MCF 10A (cell line): Measurements from ENCODE around the gene ASB15. TPM values are rescaled to one million over a fixed set of nuclear protein-coding genes. Genes with fewer than 3 reads are reported as not detected.

Experiments
- BruUV-seq: library from RNA; stranded (reverse); fragments of 400-500 nt; replicated peaks from 2 replicates; lab custom pipeline; 2021; lab: Mats Ljungman, UMichigan
- CTCF ChIA-PET: fragments of 300-600 bp; sonication (Branson Sonifier 250); formaldehyde crosslinking; extraction: SDS; loops from one replicate; lab custom pipeline; 2021; ENCODE audit warnings: antibody characterized with exemption, inconsistent platforms; lab: Yijun Ruan, JAX
- POLR2A ChIA-PET: fragments of 300-600, 350-650 bp; sonication (Branson Sonifier 250); formaldehyde crosslinking; extraction: SDS; loops from one replicate; lab custom pipeline; 2020; ENCODE audit warnings: antibody characterized with exemption, inconsistent platforms; lab: Yijun Ruan, JAX
- DNase-seq: peaks from one replicate; pipeline ENCODE4 v3.0.0-alpha.2; 2018; ENCODE audit not compliant: unreplicated experiment
- H3K27ac Mint-ChIP-seq: one replicate; pipeline ENCODE4 v1.8.0; 2022; ENCODE audit warnings: mild to moderate bottlenecking, low read depth, mixed read lengths; ENCODE audit not compliant: unreplicated experiment
- H3K27me3 Mint-ChIP-seq: one replicate; pipeline ENCODE4 v1.8.0; 2022; ENCODE audit warnings: mixed read lengths; ENCODE audit not compliant: insufficient read depth, unreplicated experiment
- H3K36me3 Mint-ChIP-seq: one replicate; pipeline ENCODE4 v1.8.0; 2022; ENCODE audit warnings: mild to moderate bottlenecking, moderate library complexity, mixed read lengths; ENCODE audit not compliant: insufficient read depth, unreplicated experiment
- H3K4me1 Mint-ChIP-seq: one replicate; pipeline ENCODE4 v1.8.0; 2022; ENCODE audit warnings: mixed read lengths; ENCODE audit not compliant: insufficient read depth, unreplicated experiment
- H3K4me3 Mint-ChIP-seq: one replicate; pipeline ENCODE4 v1.8.0; 2022; ENCODE audit warnings: mild to moderate bottlenecking, moderate library complexity, mixed read lengths; ENCODE audit not compliant: unreplicated experiment
- H3K9me3 Mint-ChIP-seq: one replicate; pipeline ENCODE4 v1.8.0; 2022; ENCODE audit warnings: mixed read lengths; ENCODE audit not compliant: unreplicated experiment
- intact Hi-C: fragments of 100-400 bp; cut with micrococcal nuclease; formaldehyde crosslinking; loops from 2 replicates; pipeline ENCODE4 v1.14.1; 2022
- total RNA-seq: library from RNA; stranded (reverse); gene quantifications from 2 replicates; pipeline ENCODE4 v1.2.3, GENCODE V29; 2022
- TF ChIP-seq, protein P1 (sequence below): fragments of 200-600 bp; IDR thresholded peaks from one replicate; pipeline ENCODE4 v1.8.0; 2022; ENCODE audit warnings: antibody characterized with exemption, mild to moderate bottlenecking; ENCODE audit not compliant: unreplicated experiment

The ASB15 gene
- total RNA-seq, 1 experiment from 2014 or later = not detected

DNA sequence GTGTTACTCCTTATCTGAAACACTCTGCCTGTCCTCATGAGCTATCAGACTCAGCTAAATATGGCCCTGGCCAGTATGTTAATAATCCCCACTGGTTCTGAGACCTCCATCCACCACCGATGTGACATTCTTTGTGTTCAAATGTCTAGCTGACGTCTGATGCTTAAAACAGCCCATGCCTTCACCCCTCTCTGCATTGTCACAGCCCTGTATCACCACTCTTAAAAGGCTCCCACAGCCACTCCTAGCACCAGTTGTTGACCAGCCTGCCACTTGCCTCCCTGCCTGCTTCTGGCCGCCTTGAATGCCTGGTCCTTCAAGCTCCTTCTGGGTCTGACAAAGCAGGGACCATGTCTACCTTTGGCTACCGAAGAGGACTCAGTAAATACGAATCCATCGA is 54.0 kb downstream of the ASB15 start, which contains the start of gene LMOD2:
Gene LMOD2 (plus strand): TSS at position 253 of the 400 bp plus-strand sequence. CDS start 98 bp downstream, at position 351.
- CTCF ChIA-PET = interaction anchor here (1.0 to 1.8 kb wide), 3 partner anchors 11 to 27 kb away, joined by 3 to 5 read pairs (median 4); no protein-coding TSS in a partner anchor
- POLR2A ChIA-PET = interaction anchor here (1.2 kb wide), 1 partner anchor 11 kb away, joined by 5 read pairs; no protein-coding TSS in a partner anchor
- BruUV-seq = no TSS peak
- intact Hi-C loops = no loop called here
- H3K4me1 Mint-ChIP-seq = no peaks in the 10 kb centered on the region
- H3K4me3 Mint-ChIP-seq = no peak within 1 kb of the TSS
- no peaks in the 10 kb centered on the region for H3K36me3 Mint-ChIP-seq
- H3K27me3 Mint-ChIP-seq = no peaks in the 10 kb centered on the region
- TF ChIP-seq, protein P1, sequence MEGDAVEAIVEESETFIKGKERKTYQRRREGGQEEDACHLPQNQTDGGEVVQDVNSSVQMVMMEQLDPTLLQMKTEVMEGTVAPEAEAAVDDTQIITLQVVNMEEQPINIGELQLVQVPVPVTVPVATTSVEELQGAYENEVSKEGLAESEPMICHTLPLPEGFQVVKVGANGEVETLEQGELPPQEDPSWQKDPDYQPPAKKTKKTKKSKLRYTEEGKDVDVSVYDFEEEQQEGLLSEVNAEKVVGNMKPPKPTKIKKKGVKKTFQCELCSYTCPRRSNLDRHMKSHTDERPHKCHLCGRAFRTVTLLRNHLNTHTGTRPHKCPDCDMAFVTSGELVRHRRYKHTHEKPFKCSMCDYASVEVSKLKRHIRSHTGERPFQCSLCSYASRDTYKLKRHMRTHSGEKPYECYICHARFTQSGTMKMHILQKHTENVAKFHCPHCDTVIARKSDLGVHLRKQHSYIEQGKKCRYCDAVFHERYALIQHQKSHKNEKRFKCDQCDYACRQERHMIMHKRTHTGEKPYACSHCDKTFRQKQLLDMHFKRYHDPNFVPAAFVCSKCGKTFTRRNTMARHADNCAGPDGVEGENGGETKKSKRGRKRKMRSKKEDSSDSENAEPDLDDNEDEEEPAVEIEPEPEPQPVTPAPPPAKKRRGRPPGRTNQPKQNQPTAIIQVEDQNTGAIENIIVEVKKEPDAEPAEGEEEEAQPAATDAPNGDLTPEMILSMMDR = no peak
- no peak within 1 kb of the TSS for H3K27ac Mint-ChIP-seq
- DNase-seq = no peak
- H3K9me3 Mint-ChIP-seq = no peaks in the 10 kb centered on the region

DNA sequence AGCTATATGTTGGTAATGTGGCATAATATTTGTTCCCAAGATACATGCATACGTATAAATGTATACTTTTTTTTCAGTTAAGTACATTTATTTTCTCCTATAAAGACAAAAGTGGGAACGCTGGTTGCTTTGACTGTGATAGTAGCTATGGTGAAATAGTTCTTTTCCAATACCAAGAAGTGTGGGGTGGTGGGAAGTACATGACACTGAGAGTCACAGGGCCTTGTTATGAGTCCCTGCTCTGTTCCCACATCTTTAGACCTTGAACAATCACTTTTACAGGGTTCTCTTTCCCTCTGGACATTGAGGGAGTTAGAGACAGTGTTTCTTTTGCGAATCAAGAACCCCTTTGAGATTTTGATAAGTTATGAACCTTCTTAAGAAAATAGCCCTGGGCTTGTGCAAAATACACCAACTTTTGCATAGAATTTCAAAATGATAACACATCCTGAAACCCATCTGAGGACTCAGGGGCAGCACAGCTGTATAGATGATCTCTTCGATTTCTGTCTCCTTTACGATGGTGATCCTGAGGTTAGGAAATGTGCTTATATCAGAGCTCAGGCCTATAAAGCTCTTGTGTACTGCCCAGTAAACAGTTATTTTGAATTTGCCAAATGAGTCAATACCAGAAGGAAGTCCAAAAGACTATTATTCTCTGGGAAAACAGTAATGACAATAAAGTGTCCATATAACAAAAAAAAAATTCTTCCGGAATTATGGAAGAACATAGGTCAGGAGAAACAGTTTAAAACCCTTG is 55.1 kb downstream of the ASB15 start:
- Mint-ChIP-seq H3K27me3 (no peaks in the 10 kb centered on the region), H3K9me3 (no peaks in the 10 kb centered on the region), H3K27ac (no peak overlapping the region), H3K36me3 (no peaks in the 10 kb centered on the region), H3K4me3 (no peak overlapping the region), H3K4me1 (no peaks in the 10 kb centered on the region)
- CTCF ChIA-PET = interaction anchor here (0.5 to 1.8 kb wide), 7 partner anchors 9 to 76 kb away, joined by 3 to 7 read pairs (median 4); no protein-coding TSS in a partner anchor
- no peak for DNase-seq
- intact Hi-C loops = no loop called here
- POLR2A ChIA-PET = interaction anchor here (1.2 kb wide), 2 partner anchors 10 to 12 kb away, joined by 3 to 5 read pairs; no protein-coding TSS in a partner anchor
- BruUV-seq = no TSS peak
- TF ChIP-seq, protein P1 = no peak

DNA sequence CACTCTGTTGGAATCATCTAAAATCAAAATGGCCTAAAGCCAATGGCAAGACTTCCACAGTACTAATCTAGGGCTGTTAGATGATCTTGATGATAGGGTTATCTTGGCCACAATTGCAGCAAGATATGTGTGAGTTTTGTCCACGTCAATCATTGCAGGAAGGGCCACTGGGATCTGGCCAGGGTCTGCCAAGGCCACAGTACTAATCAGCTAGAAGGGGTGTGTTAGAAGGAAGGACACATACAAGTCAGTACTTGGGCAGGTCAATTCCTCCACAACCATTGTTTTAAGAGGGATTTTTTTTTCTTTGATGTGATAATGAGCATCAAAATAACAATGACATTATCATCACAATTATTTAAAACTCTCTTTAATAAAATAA is 55.7 kb downstream of the ASB15 start:
- no peak for DNase-seq
- ChIA-PET CTCF (interaction anchor here (0.7 to 1.6 kb wide), 4 partner anchors 9 to 76 kb away, joined by 3 to 7 read pairs (median 4); no protein-coding TSS in a partner anchor), POLR2A (interaction anchor here (1.2 kb wide), 1 partner anchor 12 kb away, joined by 3 read pairs; no protein-coding TSS in a partner anchor)
- intact Hi-C loops = no loop called here
- H3K27ac Mint-ChIP-seq = no peak overlapping the region
- no peaks in the 10 kb centered on the region for H3K27me3 Mint-ChIP-seq
- H3K4me1 Mint-ChIP-seq = no peaks in the 10 kb centered on the region
- H3K36me3 Mint-ChIP-seq = no peaks in the 10 kb centered on the region
- TF ChIP-seq, protein P1 = no peak
- no peaks in the 10 kb centered on the region for H3K9me3 Mint-ChIP-seq
- BruUV-seq = no TSS peak
- H3K4me3 Mint-ChIP-seq = no peak overlapping the region

DNA sequence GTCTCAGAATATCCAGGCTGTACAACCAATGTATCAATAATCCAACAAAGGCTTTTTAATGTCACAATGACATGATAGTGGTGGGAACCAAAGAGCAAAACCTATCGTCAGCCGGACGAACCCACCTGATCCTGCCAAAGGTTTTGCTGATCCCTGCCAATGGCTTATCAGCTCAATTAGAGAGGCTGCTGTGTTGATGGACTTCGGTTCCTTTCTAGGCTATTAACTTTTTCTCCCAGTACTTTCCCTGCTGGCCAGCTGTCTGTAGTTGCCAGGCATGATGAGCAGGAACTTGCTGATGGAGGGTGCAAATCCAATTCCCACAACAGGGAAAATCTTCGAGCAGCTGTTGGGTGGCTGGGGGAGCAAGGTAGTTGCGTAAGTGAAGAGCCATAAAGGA is 56.4 kb downstream of the ASB15 start:
- Mint-ChIP-seq H3K36me3 (no peaks in the 10 kb centered on the region), H3K27me3 (no peaks in the 10 kb centered on the region), H3K9me3 (no peaks in the 10 kb centered on the region), H3K4me1 (no peaks in the 10 kb centered on the region), H3K4me3 (no peak overlapping the region), H3K27ac (no peak overlapping the region)
- ChIA-PET CTCF (interaction anchor here (0.6 to 1.6 kb wide), 2 partner anchors 22 to 24 kb away, joined by 3 to 4 read pairs; no protein-coding TSS in a partner anchor), POLR2A (no interaction called here)
- no peak for DNase-seq
- BruUV-seq = no TSS peak
- intact Hi-C loops = no loop called here
- TF ChIP-seq, protein P1 = no peak
